ENCODE data around the gene ANO8. TPM values are rescaled to one million over a fixed set of nuclear protein-coding genes. Genes with fewer than 3 reads are reported as not detected.

The ANO8 gene
- total and polyA plus RNA-seq, 2 of the 13 experiments (the other 11 are each of a cell fraction or from before 2014, with no cell fraction given), result 1.8 to 3.5 TPM

- no peak for TF ChIP-seq SKIL (CRISPR knock-in tag; IDR thresholded peaks at IDR 0.05; ENCODE audit: borderline replicate concordance)
- TF ChIP-seq CHCHD3 (CRISPR knock-in tag; IDR thresholded peaks at IDR 0.05), result no peak
- TF ChIP-seq GPN1 (CRISPR knock-in tag; IDR thresholded peaks at IDR 0.05; ENCODE audit: borderline replicate concordance), result no peak
- TF ChIP-seq FOSL1 (CRISPR knock-in tag; IDR thresholded peaks at IDR 0.05; ENCODE audit: borderline replicate concordance), result no peak
- peak; percentile 95 for TF ChIP-seq GABPB1 (CRISPR knock-in tag; IDR thresholded peaks at IDR 0.05)
- TF ChIP-seq ZNF660 (CRISPR knock-in tag; IDR thresholded peaks at IDR 0.05; ENCODE audit: borderline replicate concordance, low read depth), result no peak
- no peak for TF ChIP-seq ZNF839 (CRISPR knock-in tag; IDR thresholded peaks at IDR 0.05; ENCODE audit: borderline replicate concordance)
- peak; percentile 59; the same call in 1 of the 2 replicates for TF ChIP-seq HDAC2 (CRISPR knock-in tag; IDR thresholded peaks at IDR 0.05)
- no peak for TF ChIP-seq SNAI1 (CRISPR knock-in tag; IDR thresholded peaks at IDR 0.05; ENCODE audit: borderline replicate concordance)
- TF ChIP-seq SMAD9 (CRISPR knock-in tag; IDR thresholded peaks at IDR 0.05), result no peak
- TF ChIP-seq ZNF720 (CRISPR knock-in tag; IDR thresholded peaks at IDR 0.05), result no peak
- TF ChIP-seq HES4 (CRISPR knock-in tag; IDR thresholded peaks at IDR 0.05; ENCODE audit: borderline replicate concordance), result no peak
- TF ChIP-seq ZNF432 (CRISPR knock-in tag; IDR thresholded peaks at IDR 0.05; ENCODE audit: borderline replicate concordance), result no peak
- peak; percentile 37; the same call in 1 of the 2 replicates for TF ChIP-seq ZNF761 (CRISPR knock-in tag; conservative IDR thresholded peaks at IDR 0.05)
- TF ChIP-seq ZNF614 (CRISPR knock-in tag; IDR thresholded peaks at IDR 0.05; ENCODE audit: borderline replicate concordance), result 0 out of 2 replicates have a peak, but pooled peaks have one; percentile 23
- TF ChIP-seq RNF219 (CRISPR knock-in tag; IDR thresholded peaks at IDR 0.05), result no peak
- TF ChIP-seq, protein P1, sequence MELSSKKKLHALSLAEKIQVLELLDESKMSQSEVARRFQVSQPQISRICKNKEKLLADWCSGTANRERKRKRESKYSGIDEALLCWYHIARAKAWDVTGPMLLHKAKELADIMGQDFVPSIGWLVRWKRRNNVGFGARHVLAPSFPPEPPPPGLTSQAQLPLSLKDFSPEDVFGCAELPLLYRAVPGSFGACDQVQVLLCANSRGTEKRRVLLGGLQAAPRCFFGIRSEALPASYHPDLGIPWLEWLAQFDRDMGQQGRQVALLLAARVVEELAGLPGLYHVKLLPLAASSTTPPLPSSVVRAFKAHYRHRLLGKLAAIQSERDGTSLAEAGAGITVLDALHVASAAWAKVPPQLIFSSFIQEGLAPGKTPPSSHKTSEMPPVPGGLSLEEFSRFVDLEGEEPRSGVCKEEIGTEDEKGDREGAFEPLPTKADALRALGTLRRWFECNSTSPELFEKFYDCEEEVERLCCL (CRISPR knock-in tag; IDR thresholded peaks at IDR 0.05; ENCODE audit: borderline replicate concordance), result no peak
- peak; percentile 90 for TF ChIP-seq ATF1 (CRISPR knock-in tag; IDR thresholded peaks at IDR 0.05)
- peak; percentile 81 for TF ChIP-seq TEAD3 (CRISPR knock-in tag; optimal IDR thresholded peaks at IDR 0.05; ENCODE audit: borderline replicate concordance)
- no peak for TF ChIP-seq BHLHE40 (IDR thresholded peaks at IDR 0.05; ENCODE audit: low read length)
- TF ChIP-seq KLF11 (CRISPR knock-in tag; IDR thresholded peaks at IDR 0.05), result no peak
- peak; percentile 62 for TF ChIP-seq PHF5A (CRISPR knock-in tag; IDR thresholded peaks at IDR 0.05; ENCODE audit: low read depth, unreplicated experiment)
- 0 out of 2 replicates have a peak, but pooled peaks have one; percentile 48 for TF ChIP-seq JUN (CRISPR knock-in tag; IDR thresholded peaks at IDR 0.05)
- peak; percentile 35; the same call in 1 of the 2 replicates for TF ChIP-seq ZNF331 (CRISPR knock-in tag; IDR thresholded peaks at IDR 0.05)
- no peak for TF ChIP-seq KLF15 (CRISPR knock-in tag; IDR thresholded peaks at IDR 0.05; ENCODE audit: borderline replicate concordance)
- TF ChIP-seq ZNF431 (CRISPR knock-in tag; IDR thresholded peaks at IDR 0.05; ENCODE audit: borderline replicate concordance, low read depth), result no peak
Observed at GRCh38 chr19:17336872-17337674, 2.4 kb upstream of the ANO8 start, which contains the start of gene GTPBP3 (continued).
